ENCODE results near the gene SLC9A9.

DNA sequence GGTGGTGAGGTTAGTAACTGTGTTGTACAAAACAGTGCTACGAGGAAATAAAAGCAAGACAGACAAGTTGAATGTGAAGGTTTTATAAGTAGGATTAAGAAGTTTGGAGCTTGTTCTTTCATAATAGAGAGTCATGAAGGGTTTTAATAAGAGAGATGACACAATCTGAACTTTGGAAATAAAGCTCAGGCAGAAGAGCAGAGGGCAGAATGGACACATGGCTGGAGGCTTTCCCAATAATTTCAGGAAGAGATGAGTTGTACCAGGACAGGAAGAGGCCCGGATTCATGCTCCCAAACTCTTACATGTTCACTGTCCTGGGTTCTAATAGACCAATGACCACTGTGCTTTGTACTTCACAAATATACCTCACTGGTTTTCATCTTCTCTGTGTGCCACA, 194.8 kb downstream of the SLC9A9 start:
- TF ChIP-seq, protein P1, sequence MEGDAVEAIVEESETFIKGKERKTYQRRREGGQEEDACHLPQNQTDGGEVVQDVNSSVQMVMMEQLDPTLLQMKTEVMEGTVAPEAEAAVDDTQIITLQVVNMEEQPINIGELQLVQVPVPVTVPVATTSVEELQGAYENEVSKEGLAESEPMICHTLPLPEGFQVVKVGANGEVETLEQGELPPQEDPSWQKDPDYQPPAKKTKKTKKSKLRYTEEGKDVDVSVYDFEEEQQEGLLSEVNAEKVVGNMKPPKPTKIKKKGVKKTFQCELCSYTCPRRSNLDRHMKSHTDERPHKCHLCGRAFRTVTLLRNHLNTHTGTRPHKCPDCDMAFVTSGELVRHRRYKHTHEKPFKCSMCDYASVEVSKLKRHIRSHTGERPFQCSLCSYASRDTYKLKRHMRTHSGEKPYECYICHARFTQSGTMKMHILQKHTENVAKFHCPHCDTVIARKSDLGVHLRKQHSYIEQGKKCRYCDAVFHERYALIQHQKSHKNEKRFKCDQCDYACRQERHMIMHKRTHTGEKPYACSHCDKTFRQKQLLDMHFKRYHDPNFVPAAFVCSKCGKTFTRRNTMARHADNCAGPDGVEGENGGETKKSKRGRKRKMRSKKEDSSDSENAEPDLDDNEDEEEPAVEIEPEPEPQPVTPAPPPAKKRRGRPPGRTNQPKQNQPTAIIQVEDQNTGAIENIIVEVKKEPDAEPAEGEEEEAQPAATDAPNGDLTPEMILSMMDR (IDR thresholded peaks at IDR 0.05): no peak
- no peak for TF ChIP-seq POLR2A (IDR thresholded peaks at IDR 0.05)

Measured in right lobe of liver (tissue), 4 donors.